SU-DHL-6 (cell line): Measurements from ENCODE around the gene KASH5.

Experiments used
- H2AFZ ChIP-seq: fragments of 200-600 bp; sonication (generic); 2 replicates; pipeline ENCODE4 v1.6.1; 2014; ENCODE audit warnings: low read depth, mild to moderate bottlenecking, moderate library complexity, mixed read lengths, antibody characterized with exemption, low read length; ENCODE audit not compliant: severe bottlenecking
- H3F3A ChIP-seq: fragments of 200-600 bp; shearing (Covaris generic); 2 replicates; pipeline ENCODE4 v1.6.0; 2016; ENCODE audit warnings: antibody characterized with exemption, mild to moderate bottlenecking; ENCODE audit not compliant: insufficient read depth
- H3K27ac ChIP-seq: fragments of 200-600 bp; sonication (generic); 2 replicates; pipeline ENCODE4 v1.5.1; 2016; ENCODE audit warnings: low read depth, mild to moderate bottlenecking, low read length, moderate library complexity, mixed read lengths
- H3K27me3 ChIP-seq: fragments of 200-600 bp; sonication (generic), shearing (Covaris generic); 2 replicates; pipeline ENCODE4 v1.6.0; 2014; ENCODE audit warnings: mild to moderate bottlenecking, low read length
- H3K36me3 ChIP-seq: fragments of 200-600 bp; sonication (generic); 2 replicates; pipeline ENCODE4 v1.6.1; 2014; ENCODE audit warnings: mild to moderate bottlenecking, low read length, mixed read lengths
- H3K4me2 ChIP-seq: fragments of 300-600, 200-600 bp; shearing (Covaris generic), sonication (generic); 2 replicates; pipeline ENCODE4 v1.6.0; 2014; ENCODE audit warnings: low read length, low read depth, mild to moderate bottlenecking; ENCODE audit not compliant: poor library complexity, severe bottlenecking
- H3K4me3 ChIP-seq: fragments of 200-600 bp; sonication (generic); 2 replicates; pipeline ENCODE4 v1.5.1; 2014; ENCODE audit warnings: antibody characterized with exemption, low read length, mild to moderate bottlenecking, mixed read lengths; ENCODE audit not compliant: insufficient read depth, poor library complexity, severe bottlenecking
- H3K79me2 ChIP-seq: fragments of 200-600 bp; sonication (generic); 2 replicates; pipeline ENCODE4 v1.6.1; 2014; ENCODE audit warnings: mild to moderate bottlenecking, low read length, moderate library complexity; ENCODE audit not compliant: insufficient read depth
- H3K9ac ChIP-seq: fragments of 200-600 bp; sonication (generic); 2 replicates; pipeline ENCODE4 v1.7.0; 2014; ENCODE audit warnings: mild to moderate bottlenecking, low read length
- H3K9me2 ChIP-seq: fragments of 200-600 bp; sonication (generic); replicated peaks from 2 replicates; pipeline ENCODE4 v1.6.1; 2014; ENCODE audit warnings: low read length; ENCODE audit not compliant: insufficient read depth
- H3K9me3 ChIP-seq: fragments of 200-600 bp; sonication (generic); 2 replicates; pipeline ENCODE4 v1.6.1; 2014; ENCODE audit warnings: low read length, mixed read lengths; ENCODE audit not compliant: insufficient read depth
- H4K20me1 ChIP-seq: fragments of 200-600 bp; sonication (generic); 2 replicates; pipeline ENCODE4 v1.6.1; 2014; ENCODE audit warnings: low read depth, mild to moderate bottlenecking, antibody characterized with exemption, low read length, moderate library complexity, mixed read lengths
- EZH2phosphoT487 ChIP-seq: fragments of 200-600 bp; sonication (generic), shearing (Covaris generic); conservative IDR thresholded peaks from 2 replicates; pipeline ENCODE4 v1.6.1; 2018; ENCODE audit warnings: mild to moderate bottlenecking, antibody characterized with exemption, low read length, moderate library complexity, mixed read lengths
- TF ChIP-seq, protein P1 (sequence below): fragments of 200-600 bp; sonication (generic); IDR thresholded peaks from one replicate; pipeline ENCODE4 v1.5.1; 2017; ENCODE audit warnings: antibody characterized with exemption, mild to moderate bottlenecking, low read length, moderate library complexity; ENCODE audit not compliant: insufficient read depth, poor library complexity, severe bottlenecking

KASH5 gene

DNA sequence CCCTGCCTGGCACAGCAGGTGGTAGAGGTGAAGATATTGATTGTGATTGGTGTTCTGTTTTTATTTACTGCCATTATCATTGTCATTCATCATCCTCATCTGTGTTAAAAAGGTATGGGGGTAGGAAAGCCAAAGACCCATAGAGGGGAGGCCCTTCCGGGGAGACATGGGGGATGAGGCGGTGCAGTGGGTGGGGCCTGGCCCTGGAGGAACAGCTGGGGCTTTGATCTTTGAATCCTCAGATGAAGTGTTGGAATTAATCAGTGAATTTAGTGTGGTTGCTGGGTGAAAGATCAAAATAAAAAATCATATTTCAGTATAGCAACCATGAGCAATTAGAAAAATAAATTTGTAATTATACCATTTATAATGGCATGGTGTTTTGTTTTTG lies 27.8 kb downstream of the KASH5 start:
- no peaks in the 10 kb centered on the region for H3K27me3 ChIP-seq
- H4K20me1 ChIP-seq, result no peaks in the 10 kb centered on the region
- H3K79me2 ChIP-seq, result no peaks in the 10 kb centered on the region
- H3K9me2 ChIP-seq, result no peaks in the 10 kb centered on the region
- no peaks in the 10 kb centered on the region for H3K9me3 ChIP-seq
- H3K36me3 ChIP-seq, result no peaks in the 10 kb centered on the region
- H3K4me3 ChIP-seq, result no peak overlapping the region
- H3K27ac ChIP-seq, result no peak overlapping the region
- no peak overlapping the region for H3K9ac ChIP-seq
- TF ChIP-seq EZH2phosphoT487, result no peak
- TF ChIP-seq, protein P1, sequence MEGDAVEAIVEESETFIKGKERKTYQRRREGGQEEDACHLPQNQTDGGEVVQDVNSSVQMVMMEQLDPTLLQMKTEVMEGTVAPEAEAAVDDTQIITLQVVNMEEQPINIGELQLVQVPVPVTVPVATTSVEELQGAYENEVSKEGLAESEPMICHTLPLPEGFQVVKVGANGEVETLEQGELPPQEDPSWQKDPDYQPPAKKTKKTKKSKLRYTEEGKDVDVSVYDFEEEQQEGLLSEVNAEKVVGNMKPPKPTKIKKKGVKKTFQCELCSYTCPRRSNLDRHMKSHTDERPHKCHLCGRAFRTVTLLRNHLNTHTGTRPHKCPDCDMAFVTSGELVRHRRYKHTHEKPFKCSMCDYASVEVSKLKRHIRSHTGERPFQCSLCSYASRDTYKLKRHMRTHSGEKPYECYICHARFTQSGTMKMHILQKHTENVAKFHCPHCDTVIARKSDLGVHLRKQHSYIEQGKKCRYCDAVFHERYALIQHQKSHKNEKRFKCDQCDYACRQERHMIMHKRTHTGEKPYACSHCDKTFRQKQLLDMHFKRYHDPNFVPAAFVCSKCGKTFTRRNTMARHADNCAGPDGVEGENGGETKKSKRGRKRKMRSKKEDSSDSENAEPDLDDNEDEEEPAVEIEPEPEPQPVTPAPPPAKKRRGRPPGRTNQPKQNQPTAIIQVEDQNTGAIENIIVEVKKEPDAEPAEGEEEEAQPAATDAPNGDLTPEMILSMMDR, result no peak
- H3K4me2 ChIP-seq, result no peak overlapping the region
- H2AFZ ChIP-seq, result no peak overlapping the region
- H3F3A ChIP-seq, result no peaks in the 10 kb centered on the region

DNA sequence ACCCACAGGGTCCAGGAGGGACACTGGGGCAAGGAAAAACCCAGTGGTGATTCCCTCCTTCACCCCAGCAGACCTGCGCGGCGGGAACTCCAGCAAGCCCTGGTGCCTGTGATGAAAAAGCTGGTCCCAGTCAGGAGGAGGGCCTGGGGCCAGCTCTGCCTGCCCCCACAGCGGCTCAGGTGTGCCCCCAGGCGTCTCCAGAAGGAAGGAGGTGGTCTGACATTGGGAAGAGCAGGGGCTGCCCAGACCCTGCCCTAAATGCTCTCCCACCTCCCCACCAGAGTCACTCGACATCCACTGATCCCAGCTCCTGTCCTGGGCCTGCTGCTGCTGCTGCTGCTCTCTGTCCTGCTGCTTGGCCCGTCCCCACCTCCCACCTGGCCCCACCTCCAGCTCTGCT lies 29.0 kb downstream of the KASH5 start:
- no peaks in the 10 kb centered on the region for H3F3A ChIP-seq
- no peak overlapping the region for H3K9ac ChIP-seq
- no peak overlapping the region for H2AFZ ChIP-seq
- H3K4me2 ChIP-seq, result no peak overlapping the region
- H4K20me1 ChIP-seq, result no peaks in the 10 kb centered on the region
- H3K79me2 ChIP-seq, result no peaks in the 10 kb centered on the region
- H3K9me2 ChIP-seq, result no peaks in the 10 kb centered on the region
- no peaks in the 10 kb centered on the region for H3K9me3 ChIP-seq
- no peak for TF ChIP-seq EZH2phosphoT487
- TF ChIP-seq, protein P1, result no peak
- H3K27me3 ChIP-seq, result no peaks in the 10 kb centered on the region
- H3K4me3 ChIP-seq, result no peak overlapping the region
- H3K27ac ChIP-seq, result no peak overlapping the region
- H3K36me3 ChIP-seq, result no peaks in the 10 kb centered on the region

DNA sequence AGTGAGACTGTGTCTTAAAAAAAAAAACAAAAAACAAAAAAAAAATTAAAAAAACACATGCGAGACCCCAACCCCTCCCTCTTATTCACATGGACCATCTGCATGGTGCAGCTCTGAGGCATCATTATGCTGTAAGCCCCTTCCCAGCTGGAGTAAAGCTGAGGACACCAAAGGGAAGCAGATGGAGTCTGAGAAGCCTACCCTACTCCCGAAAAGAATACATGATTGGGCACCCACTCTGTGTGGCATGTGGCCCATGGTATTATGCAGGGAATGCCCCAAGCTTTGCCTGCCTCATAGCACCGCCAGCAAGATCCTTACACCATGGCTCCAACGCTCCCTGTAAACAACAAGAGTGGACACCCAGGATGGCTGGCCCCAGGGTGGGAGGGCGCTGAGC lies 30.5 kb downstream of the KASH5 start:
- Histone ChIP-seq H3K9me2 (no peaks in the 10 kb centered on the region), H3K9ac (no peak overlapping the region), H3F3A (no peaks in the 10 kb centered on the region), H3K4me2 (no peak overlapping the region), H3K27ac (no peak overlapping the region), H3K79me2 (no peaks in the 10 kb centered on the region), H3K36me3 (no peaks in the 10 kb centered on the region), H2AFZ (no peak overlapping the region), H3K9me3 (no peaks in the 10 kb centered on the region), H3K27me3 (no peaks in the 10 kb centered on the region), H4K20me1 (no peaks in the 10 kb centered on the region), H3K4me3 (no peak overlapping the region)
- TF ChIP-seq, protein P1, result no peak
- no peak for TF ChIP-seq EZH2phosphoT487

- no peaks in the 10 kb centered on the region for H3K79me2 ChIP-seq
- no peaks in the 10 kb centered on the region for H3K27me3 ChIP-seq
- H3K4me2 ChIP-seq, result no peak overlapping the region
- TF ChIP-seq, protein P1, result no peak
- no peak for TF ChIP-seq EZH2phosphoT487
- no peaks in the 10 kb centered on the region for H3K36me3 ChIP-seq
- H2AFZ ChIP-seq, result no peak overlapping the region
- no peaks in the 10 kb centered on the region for H4K20me1 ChIP-seq
- no peak overlapping the region for H3K9ac ChIP-seq
- H3K4me3 ChIP-seq, result no peak overlapping the region
- no peaks in the 10 kb centered on the region for H3K9me3 ChIP-seq
- no peaks in the 10 kb centered on the region for H3K9me2 ChIP-seq
- no peaks in the 10 kb centered on the region for H3F3A ChIP-seq
- H3K27ac ChIP-seq, result no peak overlapping the region
These were observed 31.1 kb downstream of the KASH5 start for GRCh38 chr19:49419173-49419572.
